ENCODE results near the gene TAF11.
"Not testable (repeated sequence)": the region's sequence is repeated elsewhere in the genome, so short reads cannot be mapped to it uniquely, and the experiment has no call there.

The TAF11 gene

GRCh38 chr6:34887753-34888513 lies at the start of gene TAF11:
Gene TAF11, minus strand, starts transcription at chr6:34888042. Its CDS starts 85 bp downstream, at chr6:34887957.
- peak; percentile 92 for DNase-seq
- H3K27me3 Mint-ChIP-seq, result no peaks in the 10 kb centered on the region
- H3K27ac Mint-ChIP-seq, result peak within 1 kb of the TSS; percentile 98
- peaks cover 49% of the 10 kb centered on the region for H3K36me3 Mint-ChIP-seq (ENCODE audit: low read depth)
- peaks cover 3% of the 10 kb centered on the region for H3K9me3 Mint-ChIP-seq
- peaks cover 59% of the 10 kb centered on the region for H3K4me1 Mint-ChIP-seq (ENCODE audit: low read depth)
- peak within 1 kb of the TSS; percentile 100 for H3K4me3 Mint-ChIP-seq

DNA sequence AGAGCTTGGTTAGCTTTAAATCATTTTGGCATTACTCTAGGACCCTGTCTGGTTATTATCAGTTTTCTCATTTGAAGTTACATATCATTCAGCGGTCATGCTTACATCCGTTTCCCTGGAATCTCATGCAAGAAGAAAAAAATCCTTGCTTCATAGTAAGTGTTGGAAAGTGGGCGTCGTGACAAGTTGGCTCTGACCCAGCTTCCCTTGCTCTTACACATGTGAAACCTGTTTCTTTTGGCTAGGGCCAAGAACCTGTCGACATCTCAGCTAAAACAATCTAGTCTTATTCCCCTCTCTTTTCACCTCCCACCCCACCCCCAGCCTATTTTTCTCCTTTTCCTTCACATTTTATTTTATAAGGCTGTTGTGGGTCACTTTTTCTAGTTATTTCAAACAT lies 46.7 kb upstream of the TAF11 start:
- no peak for DNase-seq
- no peaks in the 10 kb centered on the region for H3K4me1 Mint-ChIP-seq (ENCODE audit: low read depth)
- H3K4me3 Mint-ChIP-seq, result no peak overlapping the region
- H3K9me3 Mint-ChIP-seq, result no peaks in the 10 kb centered on the region
- no peaks in the 10 kb centered on the region for H3K27me3 Mint-ChIP-seq
- no peak overlapping the region for H3K27ac Mint-ChIP-seq
- H3K36me3 Mint-ChIP-seq (ENCODE audit: low read depth), result no peaks in the 10 kb centered on the region

DNA sequence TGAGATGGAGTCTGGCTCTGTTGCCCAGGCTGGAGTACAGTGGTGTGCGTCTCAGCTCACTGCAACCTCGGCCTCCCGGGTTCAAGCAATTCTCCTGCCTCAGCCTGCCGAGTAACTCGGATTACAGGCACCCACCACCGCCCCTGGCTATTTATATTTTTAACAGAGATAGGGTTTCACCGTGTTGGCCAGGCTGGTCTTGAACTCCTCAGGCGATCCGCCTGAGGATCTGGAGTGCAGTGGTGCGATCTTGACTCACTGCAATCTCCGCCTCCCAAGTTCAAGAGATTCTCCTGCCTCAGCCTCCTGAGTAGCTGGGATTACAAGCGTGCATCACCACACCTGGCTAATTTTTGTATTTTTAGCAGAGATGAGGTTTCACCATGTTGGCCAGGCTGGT lies 44.4 kb upstream of the TAF11 start:
- H3K27ac Mint-ChIP-seq; H3K4me3 Mint-ChIP-seq; H3K27me3 Mint-ChIP-seq; H3K4me1 Mint-ChIP-seq (ENCODE audit: low read depth); DNase-seq; H3K9me3 Mint-ChIP-seq; H3K36me3 Mint-ChIP-seq (ENCODE audit: low read depth): not testable (repeated sequence)

DNA sequence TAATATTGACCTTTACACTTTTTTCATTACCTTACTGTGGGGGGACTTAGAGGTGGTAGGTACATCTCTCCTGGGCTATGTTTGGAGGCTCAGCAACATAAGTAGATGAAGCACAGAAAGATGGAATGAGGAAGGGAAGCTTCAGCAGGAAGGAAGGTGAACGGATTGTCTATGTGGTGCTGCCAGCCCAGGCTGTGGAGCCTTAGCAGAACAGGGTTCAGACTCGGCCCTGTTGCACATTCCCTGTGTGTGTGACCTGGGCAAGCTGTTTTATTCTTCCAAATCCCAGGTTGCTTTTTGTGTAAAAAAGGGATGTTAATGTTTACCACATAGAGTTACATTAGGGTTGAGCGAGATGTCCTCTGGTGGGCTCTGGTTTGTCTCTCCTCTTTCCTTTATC lies 42.4 kb upstream of the TAF11 start:
- H3K4me3 Mint-ChIP-seq, result no peak overlapping the region
- no peak for DNase-seq
- H3K4me1 Mint-ChIP-seq (ENCODE audit: low read depth), result peaks cover 1% of the 10 kb centered on the region
- no peaks in the 10 kb centered on the region for H3K9me3 Mint-ChIP-seq
- no peaks in the 10 kb centered on the region for H3K36me3 Mint-ChIP-seq (ENCODE audit: low read depth)
- H3K27ac Mint-ChIP-seq, result no peak overlapping the region
- no peaks in the 10 kb centered on the region for H3K27me3 Mint-ChIP-seq

DNA sequence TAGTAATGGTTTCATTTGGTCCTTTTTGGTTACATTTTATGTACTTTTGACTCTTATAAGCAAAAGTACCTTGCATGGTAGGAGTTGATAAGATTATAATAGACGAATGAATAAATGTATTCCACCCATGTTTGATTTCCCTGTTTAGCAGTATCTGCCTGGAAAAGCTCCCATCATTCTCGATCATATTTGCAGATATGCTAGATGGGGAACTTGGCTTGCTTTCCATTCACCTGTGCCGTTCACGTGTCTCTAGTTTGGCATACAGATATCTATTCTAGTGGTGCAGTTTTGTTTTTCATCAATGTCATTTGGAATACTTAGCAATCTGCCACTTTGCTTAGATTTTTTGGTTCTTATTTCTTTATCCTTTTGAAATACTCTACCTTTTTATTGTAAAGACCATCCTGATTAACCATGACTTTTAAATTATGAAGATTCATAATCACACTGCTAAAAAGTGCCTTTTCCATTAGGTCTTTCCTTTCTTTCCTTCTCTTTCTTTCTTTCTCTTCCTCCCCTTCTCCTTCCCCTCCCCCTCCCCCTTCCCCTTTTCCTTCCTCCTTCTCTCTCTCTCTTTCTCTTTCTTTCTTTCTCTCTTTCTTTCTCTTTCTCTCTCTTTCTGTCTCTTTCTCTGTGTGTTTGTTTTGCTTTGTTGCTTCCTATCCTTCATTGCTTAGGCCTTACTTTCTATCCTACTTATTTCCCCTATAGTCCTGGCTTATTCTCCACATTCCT lies 41.6 kb upstream of the TAF11 start:
- Mint-ChIP-seq H3K27ac (no peak overlapping the region), H3K4me3 (no peak overlapping the region), H3K27me3 (no peaks in the 10 kb centered on the region), H3K36me3 (ENCODE audit: low read depth) (no peaks in the 10 kb centered on the region), H3K9me3 (no peaks in the 10 kb centered on the region), H3K4me1 (ENCODE audit: low read depth) (peaks cover 1% of the 10 kb centered on the region)
- DNase-seq, result no peak

GRCh38 chr6:34928695-34929094 lies 40.9 kb upstream of the TAF11 start:
- peaks cover 1% of the 10 kb centered on the region for H3K4me1 Mint-ChIP-seq (ENCODE audit: low read depth)
- H3K27me3 Mint-ChIP-seq, result no peaks in the 10 kb centered on the region

GRCh38 chr6:34928220-34928619 lies 40.4 kb upstream of the TAF11 start:
- no peaks in the 10 kb centered on the region for H3K27me3 Mint-ChIP-seq
- H3K4me1 Mint-ChIP-seq (ENCODE audit: low read depth), result peaks cover 2% of the 10 kb centered on the region
- no peaks in the 10 kb centered on the region for H3K36me3 Mint-ChIP-seq (ENCODE audit: low read depth)
- no peaks in the 10 kb centered on the region for H3K9me3 Mint-ChIP-seq
- no peak overlapping the region for H3K27ac Mint-ChIP-seq
- no peak overlapping the region for H3K4me3 Mint-ChIP-seq
- DNase-seq, result no peak

More at GRCh38 chr6:34928695-34929094, 40.9 kb upstream of the TAF11 start:
- H3K9me3 Mint-ChIP-seq, result no peaks in the 10 kb centered on the region
- no peak for DNase-seq
- no peak overlapping the region for H3K4me3 Mint-ChIP-seq
- H3K27ac Mint-ChIP-seq, result no peak overlapping the region
- no peaks in the 10 kb centered on the region for H3K36me3 Mint-ChIP-seq (ENCODE audit: low read depth)

- no peak for DNase-seq
- Mint-ChIP-seq H3K9me3 (no peaks in the 10 kb centered on the region), H3K4me3 (no peak overlapping the region), H3K27me3 (no peaks in the 10 kb centered on the region), H3K4me1 (ENCODE audit: low read depth) (peaks cover 12% of the 10 kb centered on the region), H3K36me3 (ENCODE audit: low read depth) (no peaks in the 10 kb centered on the region), H3K27ac (no peak overlapping the region)
Measured at GRCh38 chr6:34926655-34927054, 38.8 kb upstream of the TAF11 start.

DNA sequence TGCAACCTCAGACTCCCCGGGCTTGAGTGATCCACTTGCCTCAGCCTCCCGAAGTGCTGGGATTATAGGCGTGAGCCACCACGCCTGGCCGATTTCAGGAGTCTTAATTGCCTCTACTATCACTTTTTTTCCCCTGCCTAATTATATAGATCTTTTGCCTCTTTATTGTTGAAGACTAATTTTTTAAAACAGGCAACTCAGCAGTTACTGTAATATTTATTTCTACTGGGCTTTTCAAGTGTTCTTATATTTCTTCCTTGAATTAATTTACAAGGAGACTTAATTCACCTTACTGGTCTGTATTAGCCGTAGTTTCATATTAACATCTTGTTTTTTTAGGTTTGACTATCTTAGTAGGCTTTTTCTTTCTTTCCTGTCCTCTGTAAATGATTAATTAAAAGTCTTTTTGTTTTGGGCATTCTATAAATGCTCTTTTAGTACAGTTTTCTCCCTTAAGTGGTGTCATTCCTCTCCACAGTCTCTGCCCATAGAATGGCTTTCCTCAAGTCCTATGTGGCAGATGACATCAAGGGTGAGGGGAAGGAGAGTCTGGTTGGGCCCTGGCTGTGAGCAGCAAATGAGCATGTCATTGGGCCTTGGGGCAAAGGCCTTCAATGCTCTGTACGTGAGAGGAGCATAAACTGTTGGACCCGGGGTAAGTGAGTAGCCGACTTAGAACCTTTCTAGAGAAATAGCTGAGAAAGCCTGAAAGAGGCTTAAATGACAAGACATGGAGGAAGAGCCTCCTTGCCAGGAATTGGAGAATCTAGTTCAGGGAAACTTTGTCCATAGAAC lies 37.2 kb upstream of the TAF11 start:
- Mint-ChIP-seq H3K36me3 (ENCODE audit: low read depth) (no peaks in the 10 kb centered on the region), H3K27me3 (no peaks in the 10 kb centered on the region), H3K27ac (no peak overlapping the region), H3K4me3 (no peak overlapping the region), H3K9me3 (no peaks in the 10 kb centered on the region), H3K4me1 (ENCODE audit: low read depth) (peaks cover 12% of the 10 kb centered on the region)
- no peak for DNase-seq

DNA sequence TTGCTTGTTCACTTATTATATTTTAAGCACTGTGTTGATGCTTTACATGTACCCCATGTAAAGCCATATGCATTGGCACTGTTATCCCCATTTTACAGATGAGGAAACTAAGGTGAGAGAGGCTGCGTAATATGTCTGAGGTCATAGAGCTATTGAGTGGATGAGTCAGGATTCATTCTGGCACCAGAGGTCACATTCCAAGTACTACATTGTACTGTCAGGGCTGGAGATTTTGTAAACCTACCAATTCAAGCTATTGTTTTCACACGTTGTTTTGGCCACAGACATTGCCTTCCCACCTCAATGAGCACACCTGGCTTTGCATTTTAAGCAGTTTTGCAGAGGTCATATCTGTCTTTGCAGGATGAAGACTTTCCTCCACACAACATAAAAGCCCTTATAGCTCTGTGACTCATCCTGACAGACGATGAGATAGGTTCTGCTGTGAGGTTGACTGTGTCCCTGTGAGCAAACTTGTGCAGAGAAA lies 34.4 kb upstream of the TAF11 start:
- Mint-ChIP-seq H3K27ac (no peak overlapping the region), H3K4me1 (ENCODE audit: low read depth) (peaks cover 17% of the 10 kb centered on the region), H3K36me3 (ENCODE audit: low read depth) (peaks cover 11% of the 10 kb centered on the region), H3K27me3 (no peaks in the 10 kb centered on the region), H3K9me3 (no peaks in the 10 kb centered on the region), H3K4me3 (no peak overlapping the region)
- DNase-seq, result no peak

- Mint-ChIP-seq H3K4me3 (no peak overlapping the region), H3K9me3 (no peaks in the 10 kb centered on the region), H3K27me3 (no peaks in the 10 kb centered on the region), H3K4me1 (ENCODE audit: low read depth) (peaks cover 15% of the 10 kb centered on the region), H3K27ac (no peak overlapping the region), H3K36me3 (ENCODE audit: low read depth) (peaks cover 11% of the 10 kb centered on the region)
- DNase-seq, result no peak
Measured at GRCh38 chr6:34920097-34920496, 32.3 kb upstream of the TAF11 start.

- H3K27me3 Mint-ChIP-seq, result no peaks in the 10 kb centered on the region
- no peak for DNase-seq
- H3K4me1 Mint-ChIP-seq (ENCODE audit: low read depth), result peaks cover 15% of the 10 kb centered on the region
- no peak overlapping the region for H3K4me3 Mint-ChIP-seq
- H3K36me3 Mint-ChIP-seq (ENCODE audit: low read depth), result peaks cover 11% of the 10 kb centered on the region
- H3K27ac Mint-ChIP-seq, result no peak overlapping the region
- no peaks in the 10 kb centered on the region for H3K9me3 Mint-ChIP-seq
Measured at GRCh38 chr6:34919651-34920050, 31.8 kb upstream of the TAF11 start.

DNA sequence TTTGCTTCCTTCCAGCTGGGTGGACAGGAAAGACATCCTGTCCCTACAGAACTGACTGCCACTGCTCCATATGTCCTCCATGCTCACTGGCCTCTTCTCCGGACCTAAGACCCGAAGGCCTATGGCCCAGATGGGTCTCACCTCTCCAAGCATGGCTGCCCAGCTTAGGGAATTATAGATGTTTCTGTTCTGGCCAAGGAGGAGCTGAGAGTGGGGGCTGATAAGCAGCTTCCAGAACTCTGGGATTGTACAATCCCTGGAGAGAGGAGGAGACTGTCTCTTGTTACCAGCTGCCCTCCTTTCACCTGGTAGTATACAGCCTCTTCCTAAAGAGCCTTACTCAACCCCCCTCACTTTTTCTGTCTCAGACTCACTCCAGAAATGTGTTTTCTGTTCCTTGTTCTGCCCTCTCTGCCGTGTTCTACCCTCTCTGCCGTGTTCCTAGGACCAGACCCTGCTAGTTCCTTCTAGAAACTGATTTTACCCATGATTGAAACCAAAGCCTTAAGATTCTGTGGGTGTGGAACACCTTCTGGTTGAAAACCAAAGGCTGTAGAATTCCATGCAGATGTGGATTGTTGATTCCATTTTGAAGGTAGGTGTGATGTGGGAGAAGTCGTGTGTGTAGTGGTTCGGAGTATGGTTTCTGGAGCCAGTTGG lies 29.9 kb upstream of the TAF11 start:
- H3K36me3 Mint-ChIP-seq (ENCODE audit: low read depth), result peaks cover 11% of the 10 kb centered on the region
- peaks cover 20% of the 10 kb centered on the region for H3K4me1 Mint-ChIP-seq (ENCODE audit: low read depth)
- no peaks in the 10 kb centered on the region for H3K27me3 Mint-ChIP-seq
- no peak overlapping the region for H3K4me3 Mint-ChIP-seq
- DNase-seq, result no peak
- no peak overlapping the region for H3K27ac Mint-ChIP-seq
- no peaks in the 10 kb centered on the region for H3K9me3 Mint-ChIP-seq

GRCh38 chr6:34916348-34916967 lies 28.6 kb upstream of the TAF11 start:
- H3K4me3 Mint-ChIP-seq, result no peak overlapping the region
- no peak overlapping the region for H3K27ac Mint-ChIP-seq
- peaks cover 26% of the 10 kb centered on the region for H3K4me1 Mint-ChIP-seq (ENCODE audit: low read depth)
- no peak for DNase-seq
- no peaks in the 10 kb centered on the region for H3K9me3 Mint-ChIP-seq
- peaks cover 11% of the 10 kb centered on the region for H3K36me3 Mint-ChIP-seq (ENCODE audit: low read depth)
- no peaks in the 10 kb centered on the region for H3K27me3 Mint-ChIP-seq
